ENCODE measurements around the gene BTAF1. TPM values are rescaled to one million over a fixed set of nuclear protein-coding genes. Genes with fewer than 3 reads are reported as not detected.

The BTAF1 gene
- total RNA-seq, 4 donors from 2014 or later = 23.9 to 58.6 (median 37.0) TPM

DNA sequence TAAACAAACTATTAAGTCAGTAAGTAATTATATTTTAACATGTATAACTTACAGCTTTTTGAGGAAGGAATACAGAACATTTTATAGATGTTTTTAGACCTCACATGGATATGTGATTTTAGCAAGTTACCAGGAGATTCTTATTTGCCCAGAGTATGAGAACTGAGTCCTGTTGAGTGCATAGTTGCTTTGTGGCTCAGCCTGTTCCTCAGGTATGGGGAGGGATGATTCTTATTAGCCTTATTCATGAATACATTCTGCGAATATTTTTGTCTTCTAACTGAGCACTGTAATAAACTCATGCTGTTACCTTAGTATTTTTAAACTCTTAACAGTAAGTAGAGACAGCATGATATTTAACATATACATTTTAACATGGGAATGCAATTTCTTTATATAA lies 17.9 kb downstream of the BTAF1 start:
- no peak overlapping the region for H3K4me3 ChIP-seq
- H3K27ac ChIP-seq = no peak overlapping the region
- DNase-seq = no peak
- WGBS, 2 donors (ENCODE audit: low coverage in 1 of 2) = 86% methylated on average over 1 of the region's 1 CpG
- H3K9me3 ChIP-seq = no peaks in the 10 kb centered on the region
- in situ Hi-C loops (cut with MboI; ENCODE audit: low pct_ligation_motif_present in 1 of 4, low pct_unique_long_range_greater_than_20kb in 1 of 4, low sequenced_read_pairs in 3 of 4) (no loop called here), intact Hi-C loops (cut with DNase I; ENCODE audit: low total_unique reads) (no loop called here)
- peaks cover 0 to 20% (median 10%) of the 10 kb centered on the region in 4 donors for H3K36me3 ChIP-seq
- H3K27me3 ChIP-seq = no peaks in the 10 kb centered on the region
- TF ChIP-seq, protein P1, sequence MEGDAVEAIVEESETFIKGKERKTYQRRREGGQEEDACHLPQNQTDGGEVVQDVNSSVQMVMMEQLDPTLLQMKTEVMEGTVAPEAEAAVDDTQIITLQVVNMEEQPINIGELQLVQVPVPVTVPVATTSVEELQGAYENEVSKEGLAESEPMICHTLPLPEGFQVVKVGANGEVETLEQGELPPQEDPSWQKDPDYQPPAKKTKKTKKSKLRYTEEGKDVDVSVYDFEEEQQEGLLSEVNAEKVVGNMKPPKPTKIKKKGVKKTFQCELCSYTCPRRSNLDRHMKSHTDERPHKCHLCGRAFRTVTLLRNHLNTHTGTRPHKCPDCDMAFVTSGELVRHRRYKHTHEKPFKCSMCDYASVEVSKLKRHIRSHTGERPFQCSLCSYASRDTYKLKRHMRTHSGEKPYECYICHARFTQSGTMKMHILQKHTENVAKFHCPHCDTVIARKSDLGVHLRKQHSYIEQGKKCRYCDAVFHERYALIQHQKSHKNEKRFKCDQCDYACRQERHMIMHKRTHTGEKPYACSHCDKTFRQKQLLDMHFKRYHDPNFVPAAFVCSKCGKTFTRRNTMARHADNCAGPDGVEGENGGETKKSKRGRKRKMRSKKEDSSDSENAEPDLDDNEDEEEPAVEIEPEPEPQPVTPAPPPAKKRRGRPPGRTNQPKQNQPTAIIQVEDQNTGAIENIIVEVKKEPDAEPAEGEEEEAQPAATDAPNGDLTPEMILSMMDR (IDR thresholded peaks at IDR 0.05) = no peak
- TF ChIP-seq EP300 (IDR thresholded peaks at IDR 0.05; ENCODE audit: low read depth) = no peak
- no peak for TF ChIP-seq POLR2AphosphoS5 (IDR thresholded peaks at IDR 0.05)
- no peak for TF ChIP-seq POLR2A (IDR thresholded peaks at IDR 0.05)
- H3K4me1 ChIP-seq = no peaks in the 10 kb centered on the region

DNA sequence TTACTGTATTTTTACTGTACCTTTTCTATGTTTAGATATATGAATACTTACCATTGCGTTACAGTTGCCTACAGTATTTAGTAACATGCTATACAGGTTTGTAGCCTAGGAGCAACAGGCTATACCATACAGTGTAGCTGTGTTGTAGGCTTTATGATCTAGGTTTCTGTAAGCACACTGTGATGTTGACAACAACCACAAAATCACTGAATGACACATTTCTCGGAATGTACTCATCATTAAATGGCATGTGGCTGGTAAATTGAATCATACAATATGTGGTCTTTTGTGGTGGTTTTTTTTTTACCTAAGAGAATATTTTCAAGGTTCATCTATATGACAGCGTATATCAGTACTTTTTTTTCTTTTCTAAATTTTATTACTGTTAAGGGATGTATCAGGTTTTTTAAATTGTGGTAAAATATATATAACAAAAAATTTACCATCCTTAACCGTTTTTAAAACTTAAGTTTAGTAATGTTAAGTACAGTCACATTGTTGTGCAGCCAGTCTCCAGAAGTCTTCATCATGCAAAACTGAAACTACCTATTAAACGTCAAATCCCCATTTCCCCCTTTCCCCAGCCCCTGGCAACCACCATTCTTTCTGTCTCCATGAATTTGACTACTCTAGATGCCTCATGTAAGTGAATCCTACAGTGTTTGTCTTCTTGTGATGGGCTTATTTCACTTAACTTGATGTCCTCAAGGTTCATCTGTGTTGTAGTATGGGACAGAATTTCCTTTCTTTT lies 21.5 kb downstream of the BTAF1 start:
- DNase-seq = no peak
- Histone ChIP-seq H3K4me3 (no peak overlapping the region), H3K4me1 (no peaks in the 10 kb centered on the region), H3K27me3 (no peaks in the 10 kb centered on the region), H3K27ac (no peak overlapping the region), H3K9me3 (no peaks in the 10 kb centered on the region), H3K36me3 (peaks cover 0 to 18% (median 4%) of the 10 kb centered on the region in 4 donors)
- intact Hi-C loops (cut with DNase I; ENCODE audit: low total_unique reads) (no loop called here), in situ Hi-C loops (cut with MboI; ENCODE audit: low pct_ligation_motif_present in 1 of 4, low pct_unique_long_range_greater_than_20kb in 1 of 4, low sequenced_read_pairs in 3 of 4) (no loop called here)
- TF ChIP-seq POLR2AphosphoS5 (IDR thresholded peaks at IDR 0.05) (no peak), EP300 (IDR thresholded peaks at IDR 0.05; ENCODE audit: low read depth) (no peak), POLR2A (IDR thresholded peaks at IDR 0.05) (no peak)
- TF ChIP-seq, protein P1 (IDR thresholded peaks at IDR 0.05) = no peak
- WGBS, 2 donors (ENCODE audit: low coverage in 1 of 2) = 72 to 74% methylated on average over 5 of the region's 5 CpGs

DNA sequence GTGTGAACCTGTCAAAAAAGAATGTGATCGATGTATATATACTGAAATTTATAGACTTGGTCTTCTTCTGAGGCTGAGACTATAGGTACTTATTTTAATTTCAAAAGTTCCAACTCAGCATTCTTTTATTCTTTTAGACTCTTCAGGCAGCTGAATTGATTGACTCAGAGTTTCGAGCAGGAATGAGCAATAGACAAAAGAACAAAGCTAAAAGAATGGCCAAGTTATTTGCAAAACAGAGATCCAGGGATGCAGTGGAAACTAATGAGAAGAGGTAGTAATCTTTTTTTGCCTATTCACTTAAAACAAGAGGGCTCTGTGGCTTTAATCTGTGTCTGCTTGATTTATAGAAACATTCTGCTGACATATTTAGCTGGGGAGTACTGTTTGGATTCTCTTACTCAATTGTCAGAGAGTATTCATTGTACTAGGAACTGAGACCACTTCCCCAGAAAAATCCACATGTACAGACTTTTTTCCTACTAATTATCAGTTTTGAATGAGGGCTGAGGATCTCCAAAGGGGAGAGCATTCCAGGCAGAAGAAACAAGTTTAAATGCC lies 30.1 kb downstream of the BTAF1 start:
- Histone ChIP-seq H3K36me3 (peaks cover 0 to 68% (median 28%) of the 10 kb centered on the region in 4 donors), H3K27me3 (no peaks in the 10 kb centered on the region), H3K4me1 (no peaks in the 10 kb centered on the region), H3K9me3 (no peaks in the 10 kb centered on the region), H3K27ac (no peak overlapping the region), H3K4me3 (no peak overlapping the region)
- in situ Hi-C loops (cut with MboI; ENCODE audit: low pct_ligation_motif_present in 1 of 4, low pct_unique_long_range_greater_than_20kb in 1 of 4, low sequenced_read_pairs in 3 of 4) = no loop called here
- no peak for DNase-seq
- TF ChIP-seq EP300 (IDR thresholded peaks at IDR 0.05; ENCODE audit: low read depth) (no peak), POLR2A (IDR thresholded peaks at IDR 0.05) (no peak), POLR2AphosphoS5 (IDR thresholded peaks at IDR 0.05) (no peak)
- TF ChIP-seq, protein P1 (IDR thresholded peaks at IDR 0.05) = no peak
- intact Hi-C loops (cut with DNase I; ENCODE audit: low total_unique reads) = no loop called here
- 94% methylated on average over 2 of the region's 2 CpGs for WGBS, 2 donors (ENCODE audit: low coverage in 1 of 2)

DNA sequence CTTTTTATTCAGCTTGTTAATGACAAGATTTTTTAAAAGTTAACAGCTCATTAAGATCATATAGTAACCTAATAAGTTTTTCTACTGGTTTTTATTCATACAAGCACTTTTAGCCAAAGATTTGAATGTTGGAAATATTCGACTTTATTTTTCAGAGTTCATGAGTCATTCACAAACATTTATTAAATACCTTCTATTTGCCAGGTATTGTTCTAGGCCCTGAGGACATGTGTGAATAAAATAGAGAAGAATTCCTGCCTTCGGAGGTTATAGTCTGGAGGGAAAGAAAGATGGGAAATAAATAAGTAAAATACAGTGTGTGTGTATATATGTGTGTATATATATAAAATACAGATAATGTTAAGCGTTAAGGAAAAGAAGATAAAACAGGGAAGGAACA lies 31.5 kb downstream of the BTAF1 start:
- no peak overlapping the region for H3K27ac ChIP-seq
- no peaks in the 10 kb centered on the region for H3K4me1 ChIP-seq
- no peak for DNase-seq
- H3K36me3 ChIP-seq = peaks cover 0 to 77% (median 35%) of the 10 kb centered on the region in 4 donors
- no peaks in the 10 kb centered on the region for H3K27me3 ChIP-seq
- intact Hi-C loops (cut with DNase I; ENCODE audit: low total_unique reads) (no loop called here), in situ Hi-C loops (cut with MboI; ENCODE audit: low pct_ligation_motif_present in 1 of 4, low pct_unique_long_range_greater_than_20kb in 1 of 4, low sequenced_read_pairs in 3 of 4) (no loop called here)
- no peaks in the 10 kb centered on the region for H3K9me3 ChIP-seq
- WGBS, 2 donors (ENCODE audit: low coverage in 1 of 2) = 86 to 97% methylated on average over 3 of the region's 3 CpGs
- H3K4me3 ChIP-seq = no peak overlapping the region
- TF ChIP-seq POLR2AphosphoS5 (IDR thresholded peaks at IDR 0.05) = no peak
- TF ChIP-seq, protein P1 (IDR thresholded peaks at IDR 0.05) = no peak
- no peak for TF ChIP-seq POLR2A (IDR thresholded peaks at IDR 0.05)
- TF ChIP-seq EP300 (IDR thresholded peaks at IDR 0.05; ENCODE audit: low read depth) = no peak
